GM12873 (cell line): ENCODE results near the gene NKX2-2.

ENCODE experiments used
- TF ChIP-seq, protein P1 (sequence below): IDR thresholded peaks from 2 replicates; pipeline ENCODE4 v1.5.1; 2012; ENCODE audit warnings: low read depth, mild to moderate bottlenecking, moderate library complexity, low read length, control low read depth; ENCODE audit not compliant: insufficient read depth; ENCODE audit errors: missing control alignments

Gene NKX2-2

DNA sequence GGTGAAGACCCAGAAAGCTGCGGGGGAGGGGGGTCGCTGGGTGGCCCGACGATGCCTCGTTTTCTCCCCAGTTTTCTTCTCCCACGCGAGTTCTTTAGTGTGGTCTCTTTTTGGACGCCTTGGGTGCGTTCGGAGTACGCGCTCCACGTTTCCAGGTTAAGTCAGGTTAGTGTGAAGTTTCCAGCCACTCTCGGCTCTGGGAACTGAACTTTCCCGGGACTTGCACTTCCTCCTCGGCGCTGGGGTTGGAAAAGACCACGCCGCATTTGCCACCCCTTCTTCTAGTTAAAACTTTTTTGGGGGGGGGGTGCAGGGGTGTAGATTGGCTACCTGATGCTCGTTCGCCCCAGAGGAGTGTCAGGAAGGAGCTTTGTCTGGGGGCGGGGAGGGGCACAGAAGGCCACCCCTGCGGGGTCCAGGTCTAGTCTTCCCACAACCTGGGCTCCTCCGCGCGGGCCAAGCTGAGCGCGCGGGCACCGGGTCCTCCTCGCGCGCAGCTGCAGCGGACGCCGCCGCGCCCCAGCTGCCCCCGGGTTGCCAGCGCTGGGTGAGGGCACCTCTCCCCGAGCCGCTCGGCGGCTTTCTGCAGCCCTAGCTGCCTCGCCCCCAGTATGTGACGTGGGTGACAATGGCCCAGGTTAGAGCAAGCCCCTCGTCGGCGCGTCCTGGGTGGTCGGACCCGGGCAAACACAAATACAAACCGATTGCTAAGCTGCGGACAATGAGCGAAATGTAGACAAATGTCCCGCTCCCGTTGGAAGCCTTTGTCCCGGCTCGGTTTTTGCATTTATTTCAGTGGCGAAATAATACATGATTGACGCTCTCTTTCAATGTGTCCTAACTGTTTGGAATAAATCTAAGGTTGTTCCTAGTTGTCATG lies 1.7 kb upstream of the NKX2-2 start:
- TF ChIP-seq, protein P1, sequence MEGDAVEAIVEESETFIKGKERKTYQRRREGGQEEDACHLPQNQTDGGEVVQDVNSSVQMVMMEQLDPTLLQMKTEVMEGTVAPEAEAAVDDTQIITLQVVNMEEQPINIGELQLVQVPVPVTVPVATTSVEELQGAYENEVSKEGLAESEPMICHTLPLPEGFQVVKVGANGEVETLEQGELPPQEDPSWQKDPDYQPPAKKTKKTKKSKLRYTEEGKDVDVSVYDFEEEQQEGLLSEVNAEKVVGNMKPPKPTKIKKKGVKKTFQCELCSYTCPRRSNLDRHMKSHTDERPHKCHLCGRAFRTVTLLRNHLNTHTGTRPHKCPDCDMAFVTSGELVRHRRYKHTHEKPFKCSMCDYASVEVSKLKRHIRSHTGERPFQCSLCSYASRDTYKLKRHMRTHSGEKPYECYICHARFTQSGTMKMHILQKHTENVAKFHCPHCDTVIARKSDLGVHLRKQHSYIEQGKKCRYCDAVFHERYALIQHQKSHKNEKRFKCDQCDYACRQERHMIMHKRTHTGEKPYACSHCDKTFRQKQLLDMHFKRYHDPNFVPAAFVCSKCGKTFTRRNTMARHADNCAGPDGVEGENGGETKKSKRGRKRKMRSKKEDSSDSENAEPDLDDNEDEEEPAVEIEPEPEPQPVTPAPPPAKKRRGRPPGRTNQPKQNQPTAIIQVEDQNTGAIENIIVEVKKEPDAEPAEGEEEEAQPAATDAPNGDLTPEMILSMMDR = no peak

DNA sequence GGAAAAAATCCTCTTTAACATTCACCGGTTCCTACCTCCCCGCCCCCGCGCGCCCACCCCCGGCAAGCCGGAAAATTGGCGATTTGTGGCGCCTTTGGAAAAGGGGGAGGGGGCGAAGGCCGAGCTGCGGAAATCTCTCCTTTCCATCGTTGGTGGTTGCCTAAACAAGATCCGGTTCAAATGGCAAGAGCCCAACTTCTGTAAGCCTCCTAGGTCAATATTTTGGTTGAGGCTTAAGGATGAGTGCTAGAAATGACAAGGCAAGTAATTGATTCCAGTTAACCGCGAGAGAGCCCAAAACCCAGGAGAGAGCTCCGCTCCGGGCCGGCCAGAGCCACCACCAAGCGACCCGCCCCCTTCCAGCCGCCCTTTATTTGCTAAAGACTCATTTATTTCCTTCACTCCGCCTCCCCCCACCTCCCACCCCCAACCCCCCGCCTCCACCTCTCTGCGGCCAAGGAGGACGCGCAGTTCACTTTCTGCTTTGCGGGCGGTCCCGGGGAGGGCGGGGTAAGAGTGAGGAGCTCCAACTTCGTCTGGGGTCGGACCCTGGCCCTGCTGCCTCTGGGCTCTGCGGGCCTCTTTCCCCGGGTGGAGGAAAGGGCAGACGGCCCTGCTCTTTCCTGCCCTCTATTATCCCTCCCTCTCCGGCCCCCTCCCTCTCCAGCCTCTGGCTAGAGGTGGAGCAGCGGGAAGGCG lies 838 bp upstream of the NKX2-2 start:
- TF ChIP-seq, protein P1 = no peak

- TF ChIP-seq, protein P1 = no peak
These were observed 642 bp downstream of the NKX2-2 start for GRCh38 chr20:21513181-21513663.

GRCh38 chr20:21512634-21513180 lies 1.2 kb downstream of the NKX2-2 start:
- TF ChIP-seq, protein P1 = no peak

GRCh38 chr20:21511850-21512633 lies 1.8 kb downstream of the NKX2-2 start:
- TF ChIP-seq, protein P1 = no peak

GRCh38 chr20:21511485-21511849 lies 2.4 kb downstream of the NKX2-2 start:
- TF ChIP-seq, protein P1 = no peak
